ENCODE results near the gene CABP1.
"Not testable (repeated sequence)": the region's sequence is repeated elsewhere in the genome, so short reads cannot be mapped to it uniquely, and the experiment has no call there.

Gene CABP1

DNA sequence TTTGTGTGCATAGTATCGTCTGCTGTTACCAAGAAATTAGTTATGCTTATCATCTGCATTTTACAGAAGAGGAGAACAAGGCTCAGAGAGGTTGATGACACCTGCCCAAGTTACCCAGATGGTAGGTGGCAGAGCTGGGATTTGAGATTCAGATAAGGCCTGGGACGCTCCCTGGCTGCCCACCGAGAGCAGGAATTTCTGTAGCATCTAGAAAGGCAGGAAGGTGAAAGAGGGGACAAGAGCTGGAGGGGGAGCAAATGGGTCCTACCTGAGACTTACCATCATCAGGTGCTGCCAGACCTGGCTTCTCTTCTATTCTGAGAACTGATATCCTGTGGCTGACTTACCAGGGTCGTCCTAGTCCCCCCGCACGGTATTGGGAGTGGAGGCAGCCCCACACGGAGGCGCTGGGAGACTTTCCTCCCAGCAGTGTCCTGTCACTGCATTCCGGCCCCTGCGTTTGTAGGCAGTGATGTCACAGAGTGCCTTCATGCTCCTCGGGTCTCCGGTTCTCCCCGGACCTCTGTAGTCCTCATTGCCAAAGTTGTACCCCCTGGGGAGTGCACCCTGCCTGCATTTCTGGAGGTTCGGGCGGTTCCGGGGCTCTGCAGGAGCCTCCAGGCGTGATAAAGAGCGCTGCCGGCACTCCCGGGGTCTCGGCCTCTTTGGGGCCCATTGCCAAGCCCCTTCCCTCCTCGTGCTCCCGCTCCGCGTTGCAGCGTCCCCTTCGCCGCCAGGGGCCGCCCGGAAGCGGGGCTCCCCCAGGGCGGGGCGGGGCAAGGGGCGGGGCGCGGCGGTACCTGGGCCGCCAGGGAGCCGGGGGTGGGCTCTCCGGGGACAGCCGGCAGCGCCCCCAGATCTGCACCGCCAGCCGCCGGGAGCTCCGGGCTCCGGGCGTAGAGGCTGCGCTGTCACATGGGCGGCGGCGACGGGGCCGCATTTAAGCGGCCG, at the start of gene CABP1:
Gene CABP1, plus strand, starts transcription at position 856 of the 951 bp plus-strand sequence. Its CDS starts 60 bp downstream, at position 916.
- DNase-seq (peak; percentile 85), ATAC-seq (peak; percentile 86)

DNA sequence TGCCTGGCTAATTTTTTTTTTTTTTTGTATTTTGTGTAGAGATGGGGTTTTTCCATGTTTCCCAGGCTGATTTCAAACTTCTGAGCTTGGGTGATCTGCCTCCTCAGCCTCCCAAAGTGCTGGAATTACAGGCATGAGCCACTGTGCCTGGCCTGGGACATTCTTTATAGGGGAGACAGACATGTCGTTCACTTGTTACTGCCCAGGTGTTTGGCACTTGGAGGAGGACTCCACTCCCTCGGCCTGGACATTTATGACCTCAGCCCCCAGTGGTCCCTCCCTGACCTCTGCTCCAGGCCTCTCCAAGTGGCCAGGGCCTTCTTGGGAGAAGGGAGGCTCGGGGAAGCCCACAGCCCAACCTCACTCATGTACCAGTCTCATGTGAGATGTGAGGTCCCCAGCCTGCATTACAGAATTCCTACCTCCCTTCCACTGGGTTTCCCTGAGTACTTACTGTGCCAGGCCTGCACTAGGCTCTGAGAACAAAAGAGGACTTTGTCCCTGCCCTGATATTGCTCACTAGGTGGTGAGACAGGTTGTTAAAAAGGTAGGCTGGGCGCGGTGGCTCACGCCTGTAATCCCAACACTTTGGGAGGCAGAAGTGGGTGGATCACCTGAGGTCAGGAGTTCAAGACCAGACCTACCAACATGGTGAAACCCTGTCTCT, 49.6 kb upstream of the CABP1 start:
- ATAC-seq (no peak), DNase-seq (no peak)

DNA sequence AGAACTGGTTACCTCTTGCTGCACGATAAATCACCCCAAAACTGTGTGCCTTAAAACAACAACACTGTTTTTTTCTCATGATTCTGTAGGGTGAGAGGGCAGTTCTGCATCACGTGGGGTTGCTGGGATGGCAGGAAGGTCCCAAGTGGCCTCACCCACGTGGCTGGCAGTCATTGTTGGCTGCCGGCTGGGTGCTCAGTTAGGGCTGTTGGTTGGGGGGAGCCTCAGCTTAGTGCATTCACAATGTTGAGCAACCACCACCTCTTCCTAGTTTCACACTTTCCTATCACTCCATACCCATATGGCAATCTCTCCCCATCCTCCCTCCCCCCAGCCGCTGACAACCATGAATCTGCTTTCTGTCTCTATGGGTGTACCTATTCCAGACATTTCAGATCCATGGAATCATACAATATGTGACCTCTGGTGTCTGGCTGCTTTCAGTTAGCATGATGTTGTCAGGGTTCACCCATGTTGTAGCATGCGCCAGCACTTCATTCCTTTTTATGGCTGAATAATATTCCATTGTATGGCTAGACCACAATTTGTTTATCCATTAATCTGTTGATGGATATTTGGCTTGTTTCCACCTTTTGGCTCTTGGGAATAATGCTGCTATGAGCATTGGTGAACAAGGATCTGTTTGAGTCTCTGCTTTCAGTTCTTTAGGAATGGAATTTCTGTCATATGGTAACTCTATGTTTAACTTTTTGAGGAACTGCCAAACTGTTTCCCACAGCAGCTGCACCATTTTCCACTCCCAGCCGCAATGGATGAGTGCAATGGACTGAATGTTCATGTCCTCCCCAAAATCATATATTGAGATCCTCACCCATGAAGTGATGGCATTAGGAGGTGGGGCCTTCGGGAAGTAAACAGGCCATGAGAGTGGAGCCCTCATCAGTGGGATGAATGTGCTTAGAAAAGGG, 48.0 kb upstream of the CABP1 start:
- ATAC-seq = no peak
- DNase-seq = no peak

DNA sequence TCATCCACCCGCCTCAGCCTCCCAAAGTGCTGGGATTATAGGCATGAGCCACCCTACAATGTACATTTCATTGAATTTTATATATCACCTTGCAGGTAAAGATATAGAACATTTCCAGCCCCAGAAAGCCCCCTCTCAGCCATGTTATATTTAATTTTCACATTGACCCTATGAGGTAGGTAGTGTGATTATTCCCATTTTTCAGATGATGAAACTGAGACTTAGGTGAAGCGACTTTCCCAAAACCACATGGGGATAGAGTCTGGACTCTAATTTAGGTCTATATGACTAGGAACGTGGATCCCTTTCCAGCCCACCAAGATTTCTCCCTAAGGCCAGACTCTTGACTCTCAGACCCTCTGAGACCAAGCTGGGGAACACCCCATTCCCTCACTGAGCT, 43.5 kb upstream of the CABP1 start:
- DNase-seq = no peak
- ATAC-seq = no peak

DNA sequence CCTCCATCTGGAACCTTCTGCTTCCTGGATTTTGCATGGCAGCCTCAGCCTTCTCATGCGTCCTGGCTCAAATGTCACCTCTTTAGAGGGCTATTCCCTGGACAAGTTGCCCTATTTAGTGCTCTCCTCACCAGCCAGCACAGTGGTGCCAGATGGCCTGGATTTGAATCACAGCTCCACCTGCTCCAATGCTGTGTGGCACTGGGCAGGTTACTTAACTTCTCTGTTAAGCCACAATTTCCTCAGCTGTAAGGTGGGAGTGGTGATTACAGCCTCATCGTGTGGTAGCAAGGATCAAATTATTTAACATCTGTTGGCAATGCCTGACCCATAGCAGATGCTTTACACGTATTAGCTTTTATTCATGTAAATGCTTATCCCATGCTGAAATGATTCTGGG, 42.6 kb upstream of the CABP1 start:
- no peak for DNase-seq
- no peak for ATAC-seq

DNA sequence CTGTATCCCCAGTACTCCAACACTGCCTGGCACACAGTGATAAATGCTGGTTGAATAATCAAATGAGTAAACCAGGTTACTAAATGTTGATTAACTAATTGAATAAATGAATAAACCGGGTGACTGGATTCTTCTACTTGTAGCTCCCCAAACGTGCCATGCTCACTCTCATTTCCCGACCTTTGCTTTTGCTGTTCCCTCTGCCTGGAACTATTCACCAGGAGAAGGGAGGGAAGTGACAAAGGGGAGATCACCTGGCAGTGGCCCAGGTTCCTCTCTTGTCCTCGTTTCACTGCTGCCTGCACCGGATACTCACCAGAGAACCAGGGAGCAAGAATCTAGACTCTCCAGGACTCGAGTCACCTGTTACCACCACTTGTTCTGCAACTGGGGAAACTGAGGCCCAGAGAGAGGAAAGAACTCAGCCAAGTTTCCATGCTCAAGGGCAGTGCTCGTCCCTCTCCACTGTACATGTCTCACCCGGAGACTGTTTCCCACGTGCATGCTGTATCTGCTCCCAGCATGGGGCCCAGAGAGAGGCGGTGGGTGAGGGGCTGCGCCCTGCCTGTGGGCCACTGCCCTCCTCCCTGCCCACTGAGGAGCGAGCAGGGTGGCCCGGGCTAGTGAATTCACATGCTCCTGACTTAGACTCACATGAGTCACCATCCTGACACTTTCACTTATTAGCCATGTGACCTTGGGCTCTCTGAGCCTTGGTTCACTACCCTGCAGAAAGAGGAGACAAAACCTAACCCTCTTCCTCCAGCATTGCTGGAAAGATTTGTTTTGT, 41.6 kb upstream of the CABP1 start:
- no peak for DNase-seq
- no peak for ATAC-seq

DNA sequence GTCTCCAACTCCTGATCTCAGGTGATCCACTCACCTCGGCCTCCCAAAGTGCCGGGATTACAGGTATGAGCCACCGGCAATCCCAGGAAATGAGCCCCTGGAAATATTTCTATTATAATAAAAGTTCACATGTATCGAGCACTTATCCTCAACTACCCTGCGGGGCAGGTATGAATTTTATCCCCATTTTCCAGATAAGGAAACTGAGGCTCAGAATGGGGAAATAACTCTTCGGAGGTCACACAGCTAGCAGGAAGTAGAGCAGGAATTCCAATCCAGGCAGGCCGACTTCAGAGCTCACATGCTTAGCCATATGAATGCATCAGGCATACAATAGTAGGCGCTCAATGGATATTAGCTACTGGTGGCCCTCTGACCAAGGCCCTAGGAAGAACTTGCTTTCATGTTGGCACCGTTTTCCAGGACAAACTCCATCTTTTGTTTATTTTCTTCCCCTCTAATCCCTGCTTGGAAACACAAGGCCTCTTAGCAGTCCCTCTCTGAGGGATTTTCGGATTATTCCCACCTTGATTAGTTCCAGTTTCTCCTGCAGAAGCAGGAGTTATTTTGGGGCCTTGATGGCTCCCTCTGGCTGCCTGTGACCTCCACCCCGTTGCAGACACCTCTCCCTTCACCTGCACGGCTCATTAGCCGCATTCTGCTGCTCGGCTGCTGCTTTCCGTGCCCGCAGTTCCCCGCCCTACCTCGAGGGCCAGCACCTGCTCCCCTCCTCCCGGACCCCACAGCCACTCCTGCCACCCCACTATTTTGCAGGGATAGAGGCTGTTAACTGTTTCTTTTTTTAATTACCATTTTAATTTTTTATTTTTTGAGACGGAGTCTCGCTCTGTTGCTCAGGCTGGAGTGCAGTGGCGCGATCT, 40.5 kb upstream of the CABP1 start:
- DNase-seq (no peak), ATAC-seq (no peak)

DNA sequence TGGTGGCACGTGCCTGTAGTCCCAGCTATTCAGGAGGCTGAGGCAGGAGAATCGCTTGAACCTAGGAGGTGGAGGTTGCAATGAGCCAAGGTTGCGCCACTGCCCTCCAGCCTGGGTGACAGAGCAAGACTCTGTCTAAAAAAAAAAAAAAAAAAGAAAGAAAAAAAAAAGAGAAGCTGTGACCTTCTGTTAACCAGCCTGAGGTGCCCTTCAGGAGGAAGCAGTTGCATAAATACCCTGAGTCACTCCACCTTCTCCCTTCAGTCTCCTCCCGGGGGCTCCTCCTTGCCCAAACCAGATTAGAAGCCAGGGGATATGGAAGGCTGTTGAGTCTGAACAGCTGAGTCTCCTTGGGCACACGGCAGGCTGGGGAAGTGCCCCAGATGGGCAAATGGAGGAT, 38.0 kb upstream of the CABP1 start:
- peak; percentile 19 for ATAC-seq
- DNase-seq = not testable (repeated sequence)

DNA sequence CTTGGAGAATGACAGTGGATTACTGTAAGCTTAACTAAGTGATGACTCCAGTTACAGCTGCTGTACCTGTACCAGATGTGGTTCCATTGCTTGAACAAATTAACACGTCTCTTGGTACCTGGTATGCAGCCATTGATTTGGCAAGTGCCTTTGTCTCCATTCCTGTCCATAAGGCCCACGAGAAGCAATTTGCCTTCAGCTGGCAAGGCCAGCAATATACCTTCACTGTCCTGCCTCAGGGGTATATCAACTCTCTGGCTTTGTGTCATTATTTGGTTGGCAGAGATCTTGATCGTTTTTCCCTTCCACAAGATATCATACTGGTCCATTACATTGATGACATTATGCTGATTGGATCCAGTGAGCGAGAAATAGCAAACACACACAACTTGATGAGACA, 29.9 kb upstream of the CABP1 start:
- DNase-seq (no peak), ATAC-seq (no peak)

DNA sequence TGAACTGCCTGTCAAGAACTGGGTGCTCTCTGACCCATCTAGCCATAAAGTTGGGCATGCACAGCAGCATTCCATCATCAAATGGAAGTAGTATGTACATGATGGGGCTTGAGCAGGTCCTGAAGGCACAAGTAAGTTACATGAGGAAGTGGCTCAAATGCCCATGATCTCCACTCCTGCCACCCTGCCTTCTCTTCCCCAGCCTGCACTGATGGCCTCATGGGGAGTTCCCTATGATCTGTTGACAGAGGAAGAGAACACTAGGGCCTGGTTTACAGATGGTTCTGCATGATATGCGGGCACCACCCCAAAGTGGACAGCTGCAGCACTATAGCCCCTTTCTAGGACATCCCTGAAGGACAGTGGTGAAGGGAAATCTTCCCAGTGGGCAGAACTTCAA, 28.9 kb upstream of the CABP1 start:
- not testable (repeated sequence) for ATAC-seq, DNase-seq

DNA sequence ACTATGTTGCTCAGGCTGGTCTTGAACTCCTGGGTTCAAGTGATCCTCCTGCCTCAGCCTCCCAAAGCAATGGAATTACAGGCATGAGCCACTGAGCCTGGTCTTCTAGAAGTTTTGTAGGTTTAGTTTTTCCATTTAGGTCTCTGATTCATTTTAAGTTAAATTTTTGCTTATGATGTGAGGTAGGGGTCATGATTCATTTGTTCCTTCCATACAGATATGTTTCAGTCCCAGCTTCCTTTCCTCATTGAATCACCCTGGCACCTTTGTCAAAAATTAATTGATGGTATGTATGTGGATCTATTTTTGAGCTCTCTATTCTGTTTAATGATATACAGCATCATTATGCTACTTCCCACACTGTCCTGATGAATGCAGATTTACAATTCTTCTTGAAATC, 25.6 kb upstream of the CABP1 start:
- DNase-seq = no peak
- peak; percentile 88 for ATAC-seq

DNA sequence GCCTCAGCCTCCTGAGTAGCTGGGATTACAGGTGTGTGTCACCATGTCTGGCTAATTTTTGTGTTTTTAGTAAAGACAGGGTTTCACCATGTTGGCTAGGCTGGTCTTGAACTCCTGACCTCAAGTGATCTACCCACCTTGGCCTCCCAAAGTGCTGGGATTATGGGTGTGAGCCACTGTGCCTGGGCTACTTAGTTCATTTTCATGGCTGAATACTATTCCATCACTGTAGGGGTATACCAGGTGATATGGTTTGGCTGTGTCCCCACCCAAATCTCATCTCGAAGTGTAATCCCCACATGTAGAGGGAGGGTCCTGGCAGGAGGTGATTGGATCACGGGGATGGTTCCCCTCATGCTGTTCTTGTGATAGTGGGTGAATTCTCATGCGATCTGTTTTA, 23.2 kb upstream of the CABP1 start:
- ATAC-seq = not testable (repeated sequence)

DNA sequence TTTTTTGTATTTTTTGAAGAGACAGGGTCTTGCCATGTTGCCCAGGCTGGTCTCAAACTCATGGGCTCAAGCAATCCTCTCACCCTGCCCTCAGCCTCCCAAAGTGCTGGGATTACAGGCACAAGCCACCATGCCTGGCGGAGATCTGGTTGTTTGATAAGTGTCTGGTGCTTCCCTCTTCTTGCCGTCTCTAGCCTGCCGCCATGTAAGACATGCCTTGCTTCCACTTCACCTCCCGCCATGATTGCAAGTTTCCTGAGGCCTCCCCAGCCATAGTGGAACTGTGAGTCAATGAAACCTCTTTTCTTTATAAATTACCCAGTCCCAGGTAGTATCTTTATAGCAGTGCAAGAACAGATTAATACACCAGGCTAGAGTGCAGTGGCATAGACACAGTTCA, 22.7 kb upstream of the CABP1 start:
- not testable (repeated sequence) for DNase-seq, ATAC-seq

More for the DNA sequence above, 23.2 kb upstream of the CABP1 start:
- not testable (repeated sequence) for DNase-seq

DNA sequence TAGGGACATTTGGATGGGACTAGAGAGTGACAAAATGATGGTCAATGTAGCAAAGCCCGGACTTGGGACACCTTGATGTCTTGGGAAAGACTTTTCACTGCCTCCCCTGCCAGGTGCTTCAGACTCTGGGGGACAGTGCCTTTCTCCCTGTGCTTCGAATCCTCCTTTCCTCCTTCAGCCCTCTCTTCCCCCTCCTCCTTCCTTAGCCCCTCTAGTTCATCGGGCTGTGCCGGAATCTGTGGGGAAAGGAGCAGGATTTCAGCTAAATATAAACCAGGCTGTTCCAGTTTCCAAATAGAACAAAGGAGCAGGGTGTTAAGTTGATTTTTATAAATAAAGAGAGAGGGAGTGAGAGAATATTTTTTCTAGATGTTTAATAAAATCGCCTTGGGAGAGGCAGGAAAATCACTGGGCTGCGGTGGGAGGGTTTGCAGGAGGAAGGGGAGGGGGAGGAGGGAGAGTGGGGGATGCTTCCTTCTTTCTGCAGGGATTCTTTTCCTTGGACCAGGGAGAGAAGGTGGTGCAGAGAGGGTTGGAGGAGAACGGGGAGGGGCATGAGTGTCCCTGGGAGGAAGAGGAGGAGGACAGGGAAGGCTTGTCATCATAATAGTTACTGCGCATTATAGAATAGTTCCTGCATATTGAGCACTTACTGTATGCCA, 21.3 kb upstream of the CABP1 start:
- DNase-seq = no peak
- ATAC-seq = no peak

DNA sequence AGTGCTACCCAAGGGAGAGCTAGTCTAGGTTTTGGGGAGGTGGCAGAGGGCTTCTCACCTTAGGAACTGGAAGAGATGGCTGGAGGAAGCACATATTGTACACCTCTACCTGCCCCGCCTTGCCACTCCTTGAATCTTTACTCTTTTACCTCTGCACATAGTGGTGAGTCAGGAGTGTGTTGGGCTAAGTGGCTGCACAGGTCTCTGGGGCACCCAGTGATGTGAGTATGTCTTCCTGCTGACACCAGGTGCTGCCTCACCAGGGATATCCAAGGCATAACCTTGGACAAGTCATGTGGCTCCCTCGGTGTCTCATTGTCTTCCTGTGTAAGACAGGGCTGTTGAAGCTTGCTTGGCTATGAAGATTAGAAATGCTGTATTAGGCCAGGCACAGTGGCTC, 19.8 kb upstream of the CABP1 start:
- ATAC-seq (no peak), DNase-seq (no peak)

DNA sequence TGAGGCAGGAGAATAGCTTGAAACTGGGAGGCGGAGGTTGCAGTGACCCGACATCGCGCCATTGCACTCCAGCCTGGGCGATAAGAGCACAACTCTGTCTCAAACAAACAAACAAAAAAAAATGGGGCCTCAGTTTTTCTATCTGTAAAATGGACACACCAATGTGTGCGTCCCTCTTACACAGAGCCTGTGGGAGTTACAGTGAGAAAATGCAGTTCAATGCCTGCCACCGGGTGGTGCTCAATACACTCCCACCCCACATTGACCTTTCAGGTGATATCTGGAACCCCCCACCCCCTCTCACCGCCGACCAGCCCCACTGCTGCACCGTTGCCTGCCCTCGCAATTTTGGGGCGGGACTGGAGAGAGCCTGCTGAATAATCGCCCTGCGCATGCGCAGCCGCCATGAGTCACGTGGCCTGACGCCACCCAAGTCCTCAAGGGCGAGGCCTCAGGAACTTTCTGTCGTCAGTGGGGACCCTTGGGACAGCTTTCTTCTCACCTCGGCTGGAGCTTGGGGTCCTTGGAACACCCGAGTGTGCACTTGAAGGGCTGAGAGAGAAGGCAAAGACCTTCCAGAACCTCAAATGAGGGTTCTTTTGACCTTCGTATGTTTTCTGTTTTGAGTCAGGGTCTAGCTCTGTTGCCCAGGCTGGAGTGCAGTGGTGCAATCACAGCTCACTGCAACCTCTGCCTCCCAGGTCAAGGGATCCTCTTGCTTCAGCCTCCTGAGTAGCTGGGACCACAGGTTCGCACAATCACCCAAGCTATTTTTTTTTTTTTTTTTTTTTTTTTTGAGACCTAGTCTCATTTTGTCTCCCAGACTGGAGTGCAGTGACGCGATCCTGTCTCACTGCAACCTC, 14.6 kb upstream of the CABP1 start:
- DNase-seq = peak; percentile 27
- peak; percentile 34 for ATAC-seq

DNA sequence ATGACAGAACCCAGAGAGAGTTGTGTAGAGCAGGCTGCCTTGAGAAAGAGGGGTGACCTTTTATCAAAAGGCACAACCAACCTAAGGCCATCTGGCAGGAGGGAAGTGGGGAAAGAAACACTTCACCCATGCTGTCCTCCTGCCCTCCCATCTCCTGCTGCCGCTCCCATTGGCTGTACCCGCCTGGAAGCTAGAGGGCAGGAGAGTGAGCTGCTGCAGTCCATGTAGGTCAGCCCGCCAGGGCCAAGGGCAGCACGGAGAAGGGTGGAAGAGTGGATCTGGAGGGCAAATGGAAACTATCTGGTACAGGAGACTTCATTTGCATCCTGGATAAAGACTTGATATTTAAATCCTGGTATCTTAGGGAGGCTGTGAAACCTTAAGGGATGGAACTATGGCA, 11.5 kb upstream of the CABP1 start:
- no peak for DNase-seq
- ATAC-seq = no peak

DNA sequence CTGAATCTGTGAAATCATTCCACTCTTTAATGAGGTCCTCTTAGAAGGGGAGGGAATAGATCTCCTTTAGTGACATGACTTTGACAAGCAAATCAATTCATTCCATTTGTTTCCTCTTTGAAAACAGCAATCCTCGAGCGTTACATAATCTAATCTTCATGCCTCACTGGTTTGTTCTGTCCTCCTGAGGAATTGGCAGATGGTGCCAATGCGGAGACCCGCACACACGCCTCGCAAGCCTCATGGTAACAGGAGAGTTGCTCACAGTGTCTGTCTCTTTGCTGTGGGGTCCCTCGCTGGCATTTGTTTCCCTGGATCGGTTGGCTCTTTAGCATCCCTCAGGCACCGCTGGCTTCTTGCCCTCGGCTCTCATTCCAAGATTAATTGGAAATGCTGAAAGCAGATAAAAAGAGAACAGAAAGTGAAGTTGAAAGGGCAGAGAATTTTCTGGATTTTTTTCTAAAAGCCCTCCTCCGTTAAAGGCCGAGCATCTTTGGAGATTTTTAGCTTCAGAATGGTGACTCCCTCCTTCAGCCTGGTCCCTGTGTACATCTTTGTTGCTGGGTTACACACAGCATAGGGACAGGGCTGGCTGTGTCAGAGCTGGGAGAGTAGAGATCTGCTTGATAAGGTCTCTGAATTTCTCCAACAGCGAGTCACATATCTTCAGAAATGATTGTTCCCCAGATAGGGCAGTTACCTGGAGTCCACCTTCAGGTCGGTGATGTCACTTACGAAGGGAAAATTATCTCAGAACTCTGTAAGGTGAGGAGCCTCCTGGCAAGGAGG, 10.1 kb upstream of the CABP1 start:
- no peak for ATAC-seq
- DNase-seq = no peak

Measured in stimulated activated naive CD8-positive, alpha-beta T cell treated with anti-CD3 and anti-CD28 coated beads, Interleukin-15, Interleukin-2, amounts not matched to agents 100 U/mL and 50 U/mL, for 24 hours (primary cell).